A673 (cell line): ENCODE measurements around the gene CXCL3.

ENCODE experiments used
- EZH2 ChIP-seq: fragments of 200-600 bp; sonication (generic); IDR thresholded peaks from 2 replicates; pipeline ENCODE4 v1.6.1; 2017; ENCODE audit warnings: borderline replicate concordance, low read depth, mild to moderate bottlenecking, mixed read lengths, antibody characterized with exemption, low read length; ENCODE audit not compliant: poor library complexity, severe bottlenecking
- TF ChIP-seq, protein P1 (sequence below): fragments of 300-800, 200-600 bp; sonication (generic); conservative IDR thresholded peaks from 2 replicates; pipeline ENCODE4 v1.5.1; 2017; ENCODE audit warnings: low read depth, mild to moderate bottlenecking, antibody characterized with exemption, low read length, moderate library complexity, mixed read lengths

- TF ChIP-seq, protein P1, sequence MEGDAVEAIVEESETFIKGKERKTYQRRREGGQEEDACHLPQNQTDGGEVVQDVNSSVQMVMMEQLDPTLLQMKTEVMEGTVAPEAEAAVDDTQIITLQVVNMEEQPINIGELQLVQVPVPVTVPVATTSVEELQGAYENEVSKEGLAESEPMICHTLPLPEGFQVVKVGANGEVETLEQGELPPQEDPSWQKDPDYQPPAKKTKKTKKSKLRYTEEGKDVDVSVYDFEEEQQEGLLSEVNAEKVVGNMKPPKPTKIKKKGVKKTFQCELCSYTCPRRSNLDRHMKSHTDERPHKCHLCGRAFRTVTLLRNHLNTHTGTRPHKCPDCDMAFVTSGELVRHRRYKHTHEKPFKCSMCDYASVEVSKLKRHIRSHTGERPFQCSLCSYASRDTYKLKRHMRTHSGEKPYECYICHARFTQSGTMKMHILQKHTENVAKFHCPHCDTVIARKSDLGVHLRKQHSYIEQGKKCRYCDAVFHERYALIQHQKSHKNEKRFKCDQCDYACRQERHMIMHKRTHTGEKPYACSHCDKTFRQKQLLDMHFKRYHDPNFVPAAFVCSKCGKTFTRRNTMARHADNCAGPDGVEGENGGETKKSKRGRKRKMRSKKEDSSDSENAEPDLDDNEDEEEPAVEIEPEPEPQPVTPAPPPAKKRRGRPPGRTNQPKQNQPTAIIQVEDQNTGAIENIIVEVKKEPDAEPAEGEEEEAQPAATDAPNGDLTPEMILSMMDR = no peak
- TF ChIP-seq EZH2 = no peak
Measured at GRCh38 chr4:74005528-74005927, 33.0 kb downstream of the CXCL3 start.
